Sigmoid colon (tissue), 4 donors: ENCODE measurements around the gene DGCR6L.

Experiments used
- CTCF ChIP-seq, 4 experiments: fragments of 450-650 bp in 3 of 4; fragments of 200-600 bp in 1 of 4; IDR thresholded peaks; one replicate each; pipeline ENCODE4 v1.5.1; 2016 to 2019; ENCODE audit warnings: antibody characterized with exemption in 4 of 4, mild to moderate bottlenecking in 3 of 4, moderate library complexity in 2 of 4
- EP300 ChIP-seq, 4 donors: sonication (generic); formaldehyde crosslinking; IDR thresholded peaks; one replicate each; pipeline ENCODE4 v1.6.1; 2017; ENCODE audit warnings: antibody characterized with exemption in 4 of 4
- POLR2A ChIP-seq, 2 donors: fragments of 450-650 bp; IDR thresholded peaks; one replicate each; pipeline ENCODE4 v1.6.1; 2016; ENCODE audit warnings: antibody characterized with exemption in 2 of 2, mild to moderate bottlenecking in 2 of 2, moderate library complexity in 2 of 2
- POLR2AphosphoS5 ChIP-seq, 4 donors: sonication (generic); formaldehyde crosslinking; IDR thresholded peaks; one replicate each; pipeline ENCODE4 v1.6.1; 2017; ENCODE audit warnings: antibody characterized with exemption in 4 of 4

- no peak for TF ChIP-seq CTCF (IDR thresholded peaks at IDR 0.05)
- TF ChIP-seq EP300 (IDR thresholded peaks at IDR 0.05): no peak
- TF ChIP-seq POLR2AphosphoS5 (IDR thresholded peaks at IDR 0.05): no peak
- no peak for TF ChIP-seq POLR2A (IDR thresholded peaks at IDR 0.05)
Measured at GRCh38 chr22:20354238-20354975, 34.5 kb upstream of the DGCR6L start.
